ENCODE data around the gene TMEM52.
"Not testable (repeated sequence)": the region's sequence is repeated elsewhere in the genome, so short reads cannot be mapped to it uniquely, and the experiment has no call there.

The TMEM52 gene

DNA sequence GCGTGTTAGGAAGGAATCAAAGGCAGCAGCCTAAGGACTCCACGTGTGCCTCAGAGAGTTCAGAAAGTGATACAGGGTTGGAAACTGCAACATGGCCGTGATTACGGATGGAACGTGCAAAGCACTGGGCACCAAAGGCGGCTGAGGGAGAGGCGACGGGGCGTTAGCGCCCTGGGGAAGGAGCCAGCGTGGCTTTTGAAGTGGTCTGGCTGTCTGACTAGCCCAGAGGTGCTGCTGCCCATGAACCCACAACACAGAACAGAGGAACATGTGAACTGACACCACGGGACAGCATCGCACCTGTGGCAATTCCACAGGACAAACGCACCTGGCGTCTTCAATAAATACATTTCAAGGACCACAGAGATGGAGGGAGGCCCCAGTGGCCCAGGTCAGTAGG is 18.0 kb upstream of the TMEM52 start:
- ChIA-PET POLR2A (no interaction called here), CTCF (no interaction called here)
- no peak for DNase-seq (ENCODE audit: extremely low spot score)
- TF ChIP-seq SP1 (IDR thresholded peaks at IDR 0.05), result no peak
- TF ChIP-seq L3MBTL2 (conservative IDR thresholded peaks at IDR 0.05), result no peak
- no peak for TF ChIP-seq ELF4 (IDR thresholded peaks at IDR 0.05)
- no peak for TF ChIP-seq BHLHE40 (IDR thresholded peaks at IDR 0.05; ENCODE audit: borderline replicate concordance)
- TF ChIP-seq CTBP1 (IDR thresholded peaks at IDR 0.05; ENCODE audit: borderline replicate concordance), result no peak
- no peak for TF ChIP-seq NFRKB (IDR thresholded peaks at IDR 0.05)
- no peak for TF ChIP-seq FOXA1 (IDR thresholded peaks at IDR 0.05)
- TF ChIP-seq LEF1 (IDR thresholded peaks at IDR 0.05; ENCODE audit: borderline replicate concordance), result no peak
- TF ChIP-seq ARNT (IDR thresholded peaks at IDR 0.05), result no peak

DNA sequence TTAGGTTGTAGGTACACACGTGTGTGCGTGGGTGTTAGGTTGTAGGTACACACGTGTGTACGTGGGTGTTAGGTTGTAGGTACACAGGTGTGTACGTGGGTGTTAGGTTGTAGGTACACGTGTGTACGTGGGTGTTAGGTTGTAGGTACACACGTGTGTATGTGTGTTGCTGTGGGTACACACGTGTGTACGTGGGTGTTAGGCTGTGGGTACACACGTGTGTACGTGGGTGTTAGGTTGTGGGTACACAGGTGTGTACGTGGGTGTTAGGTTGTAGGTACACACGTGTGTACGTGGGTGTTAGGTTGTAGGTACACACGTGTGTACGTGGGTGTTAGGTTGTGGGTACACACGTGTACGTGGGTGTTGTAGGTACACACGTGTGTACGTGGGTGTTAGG is 15.8 kb upstream of the TMEM52 start:
- POLR2A ChIA-PET; DNase-seq (ENCODE audit: extremely low spot score): not testable (repeated sequence)
- CTCF ChIA-PET, result interaction anchor here (1.5 kb wide), 1 partner anchor 110 kb away, joined by 4 read pairs; no protein-coding TSS in a partner anchor

DNA sequence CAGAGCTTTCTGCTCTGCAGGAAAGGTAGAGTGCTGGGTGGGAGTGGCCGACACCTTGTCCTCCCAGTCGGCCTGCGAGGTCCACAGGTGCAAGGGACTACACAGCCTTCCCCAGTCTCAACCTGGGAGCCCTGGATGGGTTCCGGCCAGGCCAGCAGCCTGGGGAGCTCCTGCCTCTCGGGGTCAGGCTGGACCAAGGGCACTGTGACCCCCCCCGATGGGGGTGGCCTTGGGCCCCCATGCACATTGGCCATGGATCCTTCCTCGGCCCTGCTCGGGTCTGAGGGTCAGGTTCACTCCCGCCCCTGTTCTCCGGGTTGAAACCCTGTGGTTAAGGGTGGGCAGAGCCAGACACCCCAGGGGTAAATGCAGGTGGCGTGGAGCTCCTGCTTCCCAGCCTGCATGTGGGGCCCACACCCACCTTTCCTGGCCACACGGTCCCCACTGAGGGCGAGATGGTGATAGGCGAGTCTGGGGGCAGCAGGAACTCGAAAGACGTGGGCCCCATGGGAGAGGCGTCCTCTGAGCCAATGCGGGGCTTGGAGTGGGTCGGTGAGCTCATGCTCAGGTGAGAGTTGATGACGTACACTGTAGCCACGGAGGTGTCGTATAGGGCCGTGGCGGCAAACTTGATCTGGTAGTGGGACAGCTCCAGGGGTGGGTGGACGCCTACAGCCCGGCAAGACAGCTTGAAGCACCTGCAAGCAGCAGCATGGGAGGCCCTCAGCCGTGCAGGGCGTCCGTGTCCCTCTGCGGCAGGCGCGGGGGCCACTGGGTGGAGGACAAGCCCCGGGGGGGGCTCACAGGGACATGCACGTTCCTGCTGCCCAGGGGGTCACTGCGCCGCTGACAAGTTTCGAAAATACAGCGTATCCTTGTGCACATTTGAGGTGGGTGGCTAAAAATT is 10.8 kb upstream of the TMEM52 start:
- CTCF ChIA-PET, result no interaction called here
- POLR2A ChIA-PET, result no interaction called here
- DNase-seq (ENCODE audit: extremely low spot score), result no peak
- TF ChIP-seq ZNF384 (IDR thresholded peaks at IDR 0.05), result no peak
- no peak for TF ChIP-seq FOXA1 (IDR thresholded peaks at IDR 0.05)
- TF ChIP-seq SP1 (IDR thresholded peaks at IDR 0.05), result no peak
- TF ChIP-seq NFRKB (IDR thresholded peaks at IDR 0.05), result no peak
- TF ChIP-seq BHLHE40 (IDR thresholded peaks at IDR 0.05; ENCODE audit: borderline replicate concordance), result no peak

- ChIA-PET CTCF (no interaction called here), POLR2A (no interaction called here)
- DNase-seq (ENCODE audit: extremely low spot score), result no peak
- no peak for TF ChIP-seq CTBP1 (IDR thresholded peaks at IDR 0.05; ENCODE audit: borderline replicate concordance)
- no peak for TF ChIP-seq SP1 (IDR thresholded peaks at IDR 0.05)
- no peak for TF ChIP-seq L3MBTL2 (conservative IDR thresholded peaks at IDR 0.05)
- TF ChIP-seq PKNOX1 (IDR thresholded peaks at IDR 0.05), result no peak
- TF ChIP-seq ZNF384 (IDR thresholded peaks at IDR 0.05), result no peak
Measured at GRCh38 chr1:1929102-1929638, 10.1 kb upstream of the TMEM52 start.

DNA sequence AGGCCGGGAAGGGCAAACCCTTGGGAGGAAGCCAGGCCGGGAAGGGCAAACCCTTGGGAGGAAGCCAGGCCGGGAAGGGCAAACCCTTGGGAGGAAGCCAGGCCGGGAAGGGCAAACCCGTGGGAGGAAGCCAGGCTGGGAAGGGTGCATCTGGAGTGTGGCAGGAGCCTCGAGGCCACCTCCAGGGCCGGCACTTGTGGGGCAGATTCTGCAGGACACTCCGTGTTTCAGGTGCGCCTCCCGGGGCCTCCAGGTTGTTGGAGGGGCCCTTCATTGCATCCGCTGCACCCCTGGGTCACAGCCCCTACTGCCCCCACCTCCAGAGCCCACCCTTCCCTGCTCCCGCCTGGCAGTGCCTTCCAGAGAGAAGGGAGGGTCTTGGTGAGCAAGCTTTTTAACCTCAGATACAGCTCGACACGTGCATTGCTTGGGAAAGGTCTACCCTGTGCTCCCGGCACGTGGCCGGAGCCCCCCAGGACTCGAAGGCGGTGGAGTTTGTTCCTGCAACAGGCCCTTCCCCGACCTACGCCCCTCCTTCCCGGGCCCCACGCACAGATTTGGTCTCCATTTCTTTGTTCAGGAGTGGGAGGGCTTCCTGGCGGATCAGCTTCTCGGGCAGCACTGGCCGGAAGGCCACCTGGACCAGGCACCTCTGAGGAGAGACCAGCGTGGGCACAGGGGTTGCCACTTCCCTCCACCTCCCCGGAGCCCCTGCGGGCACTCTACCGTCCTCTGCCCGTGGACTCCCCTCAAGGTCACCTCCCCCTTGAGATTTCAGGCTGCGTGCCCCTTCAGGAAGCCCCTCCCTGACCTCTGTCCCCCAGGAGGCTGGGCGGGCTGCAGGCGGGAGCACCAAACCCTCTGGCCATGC is 9.4 kb upstream of the TMEM52 start:
- no peak for TF ChIP-seq SP1 (IDR thresholded peaks at IDR 0.05)
- TF ChIP-seq BHLHE40 (IDR thresholded peaks at IDR 0.05; ENCODE audit: borderline replicate concordance), result no peak
- TF ChIP-seq LEF1 (IDR thresholded peaks at IDR 0.05; ENCODE audit: borderline replicate concordance), result no peak
- TF ChIP-seq SUZ12 (IDR thresholded peaks at IDR 0.05), result no peak
- TF ChIP-seq NFRKB (IDR thresholded peaks at IDR 0.05), result no peak
- no peak for TF ChIP-seq CTBP1 (IDR thresholded peaks at IDR 0.05; ENCODE audit: borderline replicate concordance)
- no peak for TF ChIP-seq FOXM1 (IDR thresholded peaks at IDR 0.05; ENCODE audit: borderline replicate concordance)
- no peak for TF ChIP-seq FOXA1 (IDR thresholded peaks at IDR 0.05)
- TF ChIP-seq HDGF (IDR thresholded peaks at IDR 0.05; ENCODE audit: borderline replicate concordance), result no peak
- TF ChIP-seq ELF4 (IDR thresholded peaks at IDR 0.05), result no peak
- no peak for TF ChIP-seq TARDBP (IDR thresholded peaks at IDR 0.05)
- no peak for TF ChIP-seq FOXK2 (IDR thresholded peaks at IDR 0.05)
- TF ChIP-seq PKNOX1 (IDR thresholded peaks at IDR 0.05), result no peak
- DNase-seq (ENCODE audit: extremely low spot score), result no peak
- ChIA-PET POLR2A (no interaction called here), CTCF (no interaction called here)

- no peak for DNase-seq (ENCODE audit: extremely low spot score)
- POLR2A ChIA-PET, result no interaction called here
- CTCF ChIA-PET, result no interaction called here
- TF ChIP-seq PKNOX1 (IDR thresholded peaks at IDR 0.05), result no peak
- TF ChIP-seq SUZ12 (IDR thresholded peaks at IDR 0.05), result no peak
- no peak for TF ChIP-seq HDGF (IDR thresholded peaks at IDR 0.05; ENCODE audit: borderline replicate concordance)
- TF ChIP-seq LEF1 (IDR thresholded peaks at IDR 0.05; ENCODE audit: borderline replicate concordance), result no peak
- no peak for TF ChIP-seq L3MBTL2 (conservative IDR thresholded peaks at IDR 0.05)
- TF ChIP-seq ARNT (IDR thresholded peaks at IDR 0.05), result no peak
Measured at GRCh38 chr1:1927751-1928150, 8.7 kb upstream of the TMEM52 start.

Measured in HEK293T (cell line).